ENCODE data around the gene GNB1L. TPM values are rescaled to one million over a fixed set of nuclear protein-coding genes. Genes with fewer than 3 reads are reported as not detected.

Gene GNB1L
- total RNA-seq, 1 donor from 2014 or later = 3.7 TPM

DNA sequence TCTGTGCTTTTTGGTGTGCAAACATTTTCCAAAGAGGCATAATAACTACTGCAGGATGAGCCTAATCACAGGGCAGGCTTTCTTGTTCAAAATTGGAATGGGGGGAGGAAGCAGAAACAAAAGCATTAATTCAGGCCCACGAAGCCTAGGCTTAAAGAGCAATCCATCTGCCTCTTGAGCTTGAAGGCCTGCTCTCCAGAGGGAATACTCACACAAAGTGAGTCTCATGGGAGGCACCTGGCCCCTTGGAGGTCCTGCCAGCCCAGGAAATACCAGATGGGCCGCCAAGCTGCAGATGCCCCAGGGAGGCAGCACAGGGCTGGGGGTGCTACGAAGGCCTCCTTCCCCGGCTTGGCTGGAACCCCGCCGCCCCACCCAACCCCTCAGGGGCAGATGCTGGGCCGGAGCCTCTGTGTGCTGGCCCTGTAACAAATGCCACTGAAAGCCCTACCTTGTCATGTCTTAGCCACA, 47.6 kb upstream of the GNB1L start:
- H3K4me3 Mint-ChIP-seq (ENCODE audit: unreplicated experiment) = no peak overlapping the region
- no peaks in the 10 kb centered on the region for H3K4me1 Mint-ChIP-seq (ENCODE audit: unreplicated experiment)
- TF ChIP-seq, protein P1, sequence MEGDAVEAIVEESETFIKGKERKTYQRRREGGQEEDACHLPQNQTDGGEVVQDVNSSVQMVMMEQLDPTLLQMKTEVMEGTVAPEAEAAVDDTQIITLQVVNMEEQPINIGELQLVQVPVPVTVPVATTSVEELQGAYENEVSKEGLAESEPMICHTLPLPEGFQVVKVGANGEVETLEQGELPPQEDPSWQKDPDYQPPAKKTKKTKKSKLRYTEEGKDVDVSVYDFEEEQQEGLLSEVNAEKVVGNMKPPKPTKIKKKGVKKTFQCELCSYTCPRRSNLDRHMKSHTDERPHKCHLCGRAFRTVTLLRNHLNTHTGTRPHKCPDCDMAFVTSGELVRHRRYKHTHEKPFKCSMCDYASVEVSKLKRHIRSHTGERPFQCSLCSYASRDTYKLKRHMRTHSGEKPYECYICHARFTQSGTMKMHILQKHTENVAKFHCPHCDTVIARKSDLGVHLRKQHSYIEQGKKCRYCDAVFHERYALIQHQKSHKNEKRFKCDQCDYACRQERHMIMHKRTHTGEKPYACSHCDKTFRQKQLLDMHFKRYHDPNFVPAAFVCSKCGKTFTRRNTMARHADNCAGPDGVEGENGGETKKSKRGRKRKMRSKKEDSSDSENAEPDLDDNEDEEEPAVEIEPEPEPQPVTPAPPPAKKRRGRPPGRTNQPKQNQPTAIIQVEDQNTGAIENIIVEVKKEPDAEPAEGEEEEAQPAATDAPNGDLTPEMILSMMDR (IDR thresholded peaks at IDR 0.05; ENCODE audit: unreplicated experiment) = no peak
- no peak for DNase-seq (ENCODE audit: low spot score)
- H3K27ac Mint-ChIP-seq (ENCODE audit: unreplicated experiment) = no peak overlapping the region
- peaks cover 5% of the 10 kb centered on the region for H3K27me3 Mint-ChIP-seq (ENCODE audit: unreplicated experiment)
- H3K36me3 Mint-ChIP-seq (ENCODE audit: low read depth, unreplicated experiment) = peaks cover 8% of the 10 kb centered on the region
- no peaks in the 10 kb centered on the region for H3K9me3 Mint-ChIP-seq (ENCODE audit: unreplicated experiment)

DNA sequence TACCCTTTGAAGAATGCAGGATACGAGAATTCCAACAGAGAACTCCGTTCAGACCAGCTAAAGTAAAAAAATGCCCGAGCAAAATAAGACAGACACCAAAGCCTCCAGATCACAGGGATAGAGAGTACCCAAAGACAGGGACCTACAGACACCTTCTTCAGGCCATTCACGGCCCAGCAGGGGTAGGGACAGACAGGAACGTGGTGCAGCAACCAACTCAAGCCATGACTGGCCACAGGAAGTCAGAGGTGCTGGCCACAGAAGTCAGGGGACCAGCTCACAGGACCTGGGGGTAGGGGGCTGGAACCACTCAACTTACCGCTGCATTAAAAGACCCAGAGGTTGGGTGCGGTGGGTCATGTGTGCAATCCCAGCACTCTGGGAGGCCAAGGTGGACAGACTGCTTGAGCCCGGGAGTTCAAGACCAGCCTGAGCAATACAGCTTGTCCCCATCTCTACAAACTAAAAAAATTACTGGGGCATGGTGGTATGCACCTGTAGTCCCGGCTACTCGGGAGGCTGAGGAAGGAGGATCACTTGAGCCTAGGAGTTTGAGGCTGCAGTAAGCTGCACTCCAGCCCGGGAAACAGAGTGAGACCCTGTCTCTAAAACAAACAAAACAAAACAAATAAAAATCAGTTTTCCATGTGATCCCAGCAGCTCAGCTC, 47.0 kb upstream of the GNB1L start:
- Mint-ChIP-seq H3K4me3 (ENCODE audit: unreplicated experiment) (no peak overlapping the region), H3K27ac (ENCODE audit: unreplicated experiment) (no peak overlapping the region), H3K27me3 (ENCODE audit: unreplicated experiment) (peaks cover 5% of the 10 kb centered on the region), H3K36me3 (ENCODE audit: low read depth, unreplicated experiment) (peaks cover 7% of the 10 kb centered on the region), H3K4me1 (ENCODE audit: unreplicated experiment) (no peaks in the 10 kb centered on the region), H3K9me3 (ENCODE audit: unreplicated experiment) (no peaks in the 10 kb centered on the region)
- no peak for DNase-seq (ENCODE audit: low spot score)
- TF ChIP-seq, protein P1 (IDR thresholded peaks at IDR 0.05; ENCODE audit: unreplicated experiment) = no peak

DNA sequence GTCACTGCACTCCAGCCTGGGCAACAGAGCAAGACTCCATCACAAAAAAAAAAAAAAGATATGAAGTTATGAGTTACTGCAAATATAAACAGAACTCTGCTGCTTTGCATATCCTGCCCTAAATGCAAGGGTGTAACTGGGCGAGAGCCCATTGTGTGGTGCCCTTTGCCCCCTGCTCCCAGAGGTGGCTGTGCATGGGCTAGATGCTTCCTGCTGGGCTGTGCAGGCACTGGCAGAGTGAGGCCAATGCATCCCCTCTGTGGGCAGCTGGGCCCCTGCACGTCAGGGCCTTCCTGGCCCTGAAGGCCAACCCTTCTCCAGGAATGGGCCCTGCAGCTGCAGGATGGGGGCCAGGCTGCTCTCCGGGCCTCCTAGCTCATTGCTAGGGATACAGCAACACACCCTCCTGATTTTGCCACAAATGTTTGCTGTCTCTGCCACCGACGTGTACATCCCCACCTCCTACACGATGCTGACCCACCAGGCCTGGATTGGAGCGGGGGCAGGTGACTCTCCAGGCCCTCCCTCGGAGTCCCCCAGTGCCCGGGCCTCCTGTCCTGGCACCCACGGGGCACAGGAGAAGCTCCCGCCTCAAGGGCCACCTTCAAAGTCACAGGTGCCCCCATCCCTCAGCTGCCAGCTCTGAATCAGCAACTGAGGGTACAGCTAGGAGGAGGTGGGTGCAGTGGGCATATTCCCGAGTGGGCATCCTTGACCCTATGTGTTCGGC, 46.2 kb upstream of the GNB1L start:
- H3K9me3 Mint-ChIP-seq (ENCODE audit: unreplicated experiment) = no peaks in the 10 kb centered on the region
- TF ChIP-seq, protein P1 (IDR thresholded peaks at IDR 0.05; ENCODE audit: unreplicated experiment) = no peak
- no peaks in the 10 kb centered on the region for H3K4me1 Mint-ChIP-seq (ENCODE audit: unreplicated experiment)
- H3K4me3 Mint-ChIP-seq (ENCODE audit: unreplicated experiment) = no peak overlapping the region
- H3K36me3 Mint-ChIP-seq (ENCODE audit: low read depth, unreplicated experiment) = peaks cover 8% of the 10 kb centered on the region
- H3K27ac Mint-ChIP-seq (ENCODE audit: unreplicated experiment) = no peak overlapping the region
- H3K27me3 Mint-ChIP-seq (ENCODE audit: unreplicated experiment) = peaks cover 3% of the 10 kb centered on the region
- no peak for DNase-seq (ENCODE audit: low spot score)

DNA sequence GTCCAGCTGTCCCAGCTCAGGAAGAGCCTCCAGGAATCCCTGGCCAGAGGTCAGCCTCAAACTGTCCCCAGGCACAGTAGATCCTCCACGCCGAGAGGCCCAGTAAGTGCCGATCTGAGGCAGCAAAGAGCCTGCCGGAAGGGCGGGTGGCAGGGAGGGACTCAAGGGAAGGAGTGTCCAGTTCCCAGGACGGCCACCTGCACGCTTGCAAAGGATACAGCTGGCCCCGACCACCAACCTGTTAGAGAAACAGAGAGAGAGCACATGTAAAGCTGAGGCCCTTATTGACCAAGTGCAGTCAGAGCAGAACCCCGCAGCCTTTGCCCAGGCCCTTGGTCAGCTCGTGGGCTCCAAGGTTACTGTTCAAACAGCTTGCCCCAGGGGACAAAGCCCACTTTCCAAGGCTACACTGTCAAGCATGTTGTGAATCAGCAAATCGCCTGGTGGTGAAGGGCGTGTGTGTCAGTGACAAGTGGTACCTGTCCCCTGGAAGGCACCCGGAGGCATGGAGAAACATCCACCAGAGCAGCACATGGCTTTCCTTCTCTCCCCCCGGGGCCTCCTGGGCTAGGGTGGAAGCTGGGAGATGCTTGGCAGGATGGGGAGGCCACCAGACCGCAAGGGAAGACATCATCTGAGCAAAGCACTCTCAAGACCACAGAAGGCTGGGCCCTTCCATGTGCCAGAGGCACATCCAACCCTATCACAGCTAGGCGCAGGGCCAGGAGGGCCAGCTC, 44.3 kb upstream of the GNB1L start:
- peaks cover 8% of the 10 kb centered on the region for H3K36me3 Mint-ChIP-seq (ENCODE audit: low read depth, unreplicated experiment)
- H3K4me3 Mint-ChIP-seq (ENCODE audit: unreplicated experiment) = no peak overlapping the region
- H3K9me3 Mint-ChIP-seq (ENCODE audit: unreplicated experiment) = no peaks in the 10 kb centered on the region
- peaks cover 2% of the 10 kb centered on the region for H3K4me1 Mint-ChIP-seq (ENCODE audit: unreplicated experiment)
- TF ChIP-seq, protein P1 (IDR thresholded peaks at IDR 0.05; ENCODE audit: unreplicated experiment) = no peak
- H3K27ac Mint-ChIP-seq (ENCODE audit: unreplicated experiment) = no peak overlapping the region
- peaks cover 3% of the 10 kb centered on the region for H3K27me3 Mint-ChIP-seq (ENCODE audit: unreplicated experiment)
- no peak for DNase-seq (ENCODE audit: low spot score)
